Hippocampal formation (tissue), 2 donors: ENCODE measurements around the gene KLHL7.
"Not testable (repeated sequence)": the region's sequence is repeated elsewhere in the genome, so short reads cannot be mapped to it uniquely, and the experiment has no call there.

Experiments
- DNase-seq, 2 donors: peaks; one replicate each; lab custom pipeline; 2025; lab: John Stamatoyannopoulos, UW

KLHL7 gene

DNA sequence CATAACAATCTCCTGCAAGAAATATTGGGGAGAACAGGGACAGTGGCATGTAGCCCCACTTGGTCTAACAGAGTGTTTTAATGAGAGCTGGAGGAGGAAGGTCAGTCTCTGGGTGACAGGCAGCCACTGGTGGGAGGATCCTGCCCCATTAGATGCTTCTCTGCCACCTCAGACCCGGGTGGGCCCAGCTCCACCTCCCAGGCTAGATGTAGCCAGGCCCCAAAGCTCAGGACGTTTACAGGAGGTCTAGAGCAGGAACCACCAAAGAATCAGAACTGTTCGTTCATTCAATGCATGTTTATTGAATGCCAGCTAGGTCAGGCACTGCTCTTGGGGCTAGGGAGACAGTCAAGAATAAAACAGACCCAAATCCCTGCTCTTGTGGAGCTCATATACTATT lies 112.6 kb downstream of the KLHL7 start:
- no peak for DNase-seq

DNA sequence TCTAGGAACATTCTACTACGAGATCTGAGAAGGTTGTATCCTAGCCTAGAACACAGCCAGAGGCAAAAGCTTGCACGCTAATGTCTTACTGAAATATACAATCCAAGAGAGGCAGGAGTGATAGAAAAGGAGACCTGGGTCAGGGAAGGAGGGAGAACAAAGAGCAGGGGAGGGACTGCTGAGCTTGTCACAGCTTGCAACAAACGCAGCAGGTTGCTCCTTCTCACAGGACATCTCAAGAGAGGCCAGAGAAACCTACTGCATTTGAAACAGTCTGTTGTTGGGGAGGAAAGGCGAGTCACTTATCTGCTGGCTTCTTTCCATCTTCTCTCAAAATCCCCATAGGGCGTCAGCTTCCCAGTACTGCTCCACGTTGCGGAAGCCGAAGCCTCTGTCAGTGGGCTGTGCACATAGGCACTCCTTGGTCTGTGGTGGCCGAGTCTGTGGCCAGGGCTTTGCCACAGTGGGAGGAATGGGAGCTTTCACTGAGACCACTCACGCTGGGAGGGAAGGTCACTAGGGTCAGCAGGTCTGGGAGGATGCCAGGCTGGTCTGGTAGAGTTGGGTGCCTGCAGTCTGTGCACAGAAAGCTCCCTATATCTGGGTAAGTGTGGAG lies 115.2 kb downstream of the KLHL7 start:
- DNase-seq = no peak

DNA sequence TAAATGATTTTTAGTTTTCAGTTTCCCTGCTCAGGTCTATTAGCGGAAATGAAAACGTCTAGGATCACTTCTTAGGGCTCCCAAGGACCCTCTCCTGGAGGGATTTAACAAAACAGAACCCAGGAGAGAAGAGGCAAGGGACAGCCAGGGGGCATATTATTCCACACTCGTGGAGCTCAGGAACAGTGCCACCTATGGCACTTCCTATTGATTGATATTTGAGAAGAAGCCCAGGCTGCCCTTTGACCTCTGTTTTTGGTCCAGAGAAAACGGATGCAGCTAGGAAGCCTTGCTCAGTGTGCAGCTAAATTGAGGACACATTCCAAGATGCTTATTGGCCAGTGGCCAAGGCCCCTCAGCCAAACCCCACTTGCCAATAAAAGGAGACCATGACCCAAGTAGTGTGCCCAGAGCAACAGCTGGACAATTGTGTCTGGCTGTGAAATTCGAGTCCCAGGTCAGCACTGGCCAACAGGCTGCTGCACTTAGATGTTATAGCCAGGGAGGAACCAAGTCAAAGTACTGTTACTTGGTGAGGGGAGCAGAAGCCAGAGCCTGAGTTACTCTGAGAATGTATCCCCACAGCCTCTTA lies 117.0 kb downstream of the KLHL7 start:
- no peak for DNase-seq

DNA sequence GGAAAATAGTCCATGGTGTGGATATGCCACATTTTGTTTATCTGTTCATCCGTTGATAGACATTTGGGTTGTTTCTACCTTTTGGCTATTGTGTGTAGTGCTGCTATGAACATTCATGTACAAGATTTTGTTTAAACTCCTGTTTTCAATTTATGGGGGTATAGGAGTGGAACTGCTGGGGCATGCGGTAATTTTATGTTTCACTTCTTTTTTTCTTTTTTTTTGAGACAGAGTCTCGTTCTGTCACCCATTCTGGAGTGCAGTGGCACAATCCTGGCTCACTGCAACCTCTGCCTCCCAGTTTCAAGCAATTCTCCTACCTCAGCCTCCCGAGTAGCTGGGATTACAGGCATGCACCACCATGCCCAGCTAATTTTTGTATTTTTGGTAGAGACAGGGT lies 118.8 kb downstream of the KLHL7 start:
- DNase-seq = not testable (repeated sequence)

DNA sequence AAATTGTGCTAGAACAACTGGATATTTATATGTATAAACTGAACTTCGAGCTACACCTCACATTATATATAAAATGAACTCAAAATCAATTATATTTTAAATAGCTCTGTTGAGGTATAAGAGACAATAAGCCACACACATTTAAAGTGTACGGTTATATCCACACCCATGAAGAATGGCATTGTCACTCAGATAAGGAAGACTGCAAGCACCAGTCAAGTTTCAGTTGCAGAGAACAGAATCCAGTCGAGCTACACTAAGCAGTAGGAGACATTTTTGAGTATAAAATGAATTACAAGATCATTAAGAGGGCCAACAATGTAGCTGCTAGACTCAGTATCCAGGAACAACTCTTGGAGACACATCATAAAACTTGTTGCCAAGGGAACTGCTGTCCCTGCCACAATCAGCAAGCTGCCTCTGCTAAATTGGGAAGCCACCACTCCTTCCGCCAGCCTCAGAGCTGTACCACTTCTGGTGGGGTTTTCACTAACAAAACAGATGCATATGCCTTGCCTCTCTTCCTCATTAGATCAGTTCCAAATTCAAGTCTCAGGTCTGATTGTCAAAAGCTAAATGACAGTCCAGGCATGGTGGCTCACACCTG lies 121.4 kb downstream of the KLHL7 start:
- DNase-seq = peak; percentile 17 to 54
